Nephron progenitor cell (in vitro differentiated cells): ENCODE measurements around the gene ADORA3.

Experiments
- DNase-seq: peaks from one replicate; pipeline ENCODE4 v3.0.0; 2021
- H3K27ac Mint-ChIP-seq: 2 replicates; pipeline ENCODE4 v1.8.0; 2021; ENCODE audit warnings: mild to moderate bottlenecking, moderate library complexity, mixed read lengths
- H3K27me3 Mint-ChIP-seq: 2 replicates; pipeline ENCODE4 v1.8.0; 2021; ENCODE audit warnings: mild to moderate bottlenecking, low read depth, mixed read lengths; ENCODE audit not compliant: poor library complexity
- H3K36me3 Mint-ChIP-seq: 2 replicates; pipeline ENCODE4 v1.8.0; 2021; ENCODE audit warnings: low read depth, mixed read lengths
- H3K4me1 Mint-ChIP-seq: 2 replicates; pipeline ENCODE4 v1.8.0; 2021; ENCODE audit warnings: mixed read lengths
- H3K4me3 Mint-ChIP-seq: 2 replicates; pipeline ENCODE4 v1.8.0; 2021; ENCODE audit warnings: mild to moderate bottlenecking, moderate library complexity, mixed read lengths
- H3K9me3 Mint-ChIP-seq: 2 replicates; pipeline ENCODE4 v1.8.0; 2021; ENCODE audit warnings: mild to moderate bottlenecking, moderate library complexity, mixed read lengths
- TF ChIP-seq, protein P1 (sequence below): fragments of 200-600 bp; sonication (generic); IDR thresholded peaks from 2 replicates; pipeline ENCODE4 v1.5.0; 2021; ENCODE audit warnings: antibody characterized with exemption

The ADORA3 gene

GRCh38 chr1:111541721-111542120, 38.3 kb upstream of the ADORA3 start:
- no peaks in the 10 kb centered on the region for H3K36me3 Mint-ChIP-seq
- no peak overlapping the region for H3K27ac Mint-ChIP-seq
- TF ChIP-seq, protein P1, sequence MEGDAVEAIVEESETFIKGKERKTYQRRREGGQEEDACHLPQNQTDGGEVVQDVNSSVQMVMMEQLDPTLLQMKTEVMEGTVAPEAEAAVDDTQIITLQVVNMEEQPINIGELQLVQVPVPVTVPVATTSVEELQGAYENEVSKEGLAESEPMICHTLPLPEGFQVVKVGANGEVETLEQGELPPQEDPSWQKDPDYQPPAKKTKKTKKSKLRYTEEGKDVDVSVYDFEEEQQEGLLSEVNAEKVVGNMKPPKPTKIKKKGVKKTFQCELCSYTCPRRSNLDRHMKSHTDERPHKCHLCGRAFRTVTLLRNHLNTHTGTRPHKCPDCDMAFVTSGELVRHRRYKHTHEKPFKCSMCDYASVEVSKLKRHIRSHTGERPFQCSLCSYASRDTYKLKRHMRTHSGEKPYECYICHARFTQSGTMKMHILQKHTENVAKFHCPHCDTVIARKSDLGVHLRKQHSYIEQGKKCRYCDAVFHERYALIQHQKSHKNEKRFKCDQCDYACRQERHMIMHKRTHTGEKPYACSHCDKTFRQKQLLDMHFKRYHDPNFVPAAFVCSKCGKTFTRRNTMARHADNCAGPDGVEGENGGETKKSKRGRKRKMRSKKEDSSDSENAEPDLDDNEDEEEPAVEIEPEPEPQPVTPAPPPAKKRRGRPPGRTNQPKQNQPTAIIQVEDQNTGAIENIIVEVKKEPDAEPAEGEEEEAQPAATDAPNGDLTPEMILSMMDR, result no peak
- H3K4me3 Mint-ChIP-seq, result no peak overlapping the region
- no peaks in the 10 kb centered on the region for H3K27me3 Mint-ChIP-seq
- peaks cover 10% of the 10 kb centered on the region for H3K9me3 Mint-ChIP-seq
- peaks cover 5% of the 10 kb centered on the region for H3K4me1 Mint-ChIP-seq
- DNase-seq, result no peak

DNA sequence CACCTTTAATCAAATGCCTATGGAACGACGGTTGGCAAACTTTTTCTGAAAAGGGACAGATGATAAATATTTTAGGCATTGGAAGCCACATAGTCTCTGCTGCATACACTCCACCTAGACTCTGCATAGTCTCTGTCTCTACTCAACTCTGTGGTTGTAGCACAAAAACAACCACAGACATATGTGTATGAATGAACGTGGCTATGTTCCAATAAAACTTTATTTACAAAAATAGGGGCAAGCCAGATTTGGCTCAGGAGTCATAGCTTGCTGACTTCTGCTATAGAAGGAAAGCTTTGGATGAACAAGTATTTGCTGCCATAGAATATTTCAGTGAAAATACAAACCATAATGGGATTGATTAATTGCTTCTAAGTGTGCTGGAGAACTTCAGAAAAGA, 37.5 kb upstream of the ADORA3 start:
- TF ChIP-seq, protein P1, result no peak
- no peak for DNase-seq
- H3K9me3 Mint-ChIP-seq, result peaks cover 6% of the 10 kb centered on the region
- peaks cover 6% of the 10 kb centered on the region for H3K4me1 Mint-ChIP-seq
- H3K27me3 Mint-ChIP-seq, result no peaks in the 10 kb centered on the region
- H3K27ac Mint-ChIP-seq, result no peak overlapping the region
- H3K36me3 Mint-ChIP-seq, result no peaks in the 10 kb centered on the region
- no peak overlapping the region for H3K4me3 Mint-ChIP-seq

DNA sequence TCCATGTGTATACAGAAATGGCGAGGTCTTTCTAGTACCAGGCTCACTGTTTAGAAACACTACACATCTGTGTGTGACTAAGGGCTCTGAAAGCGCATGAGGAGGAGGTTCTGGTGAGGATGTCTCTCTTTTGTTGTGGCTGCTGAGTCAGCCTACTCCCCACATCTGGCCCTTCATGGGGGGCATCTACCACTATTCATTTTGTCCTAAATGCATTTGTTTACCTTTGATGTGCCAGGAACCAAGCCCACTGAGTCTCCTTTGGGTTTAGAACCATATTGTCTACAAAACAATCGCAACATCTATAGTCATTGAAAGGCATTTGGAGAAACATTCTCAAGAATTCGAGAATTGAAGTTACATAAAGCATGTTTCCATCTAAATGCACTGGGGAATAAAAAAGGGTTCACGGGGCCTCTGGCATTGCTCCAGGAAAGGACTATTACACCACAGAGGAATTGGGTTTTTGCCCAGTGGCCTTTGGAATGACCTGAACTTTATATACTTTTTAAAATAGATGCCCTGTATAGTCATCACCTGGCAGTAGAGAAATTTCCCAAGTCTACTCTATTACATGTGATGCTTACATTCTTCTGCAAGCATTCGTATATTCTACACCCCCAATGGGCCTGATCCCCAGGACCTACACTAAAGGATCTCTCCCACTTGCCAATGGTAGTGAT, 35.1 kb upstream of the ADORA3 start:
- TF ChIP-seq, protein P1, result no peak
- Mint-ChIP-seq H3K27me3 (peaks cover 4% of the 10 kb centered on the region), H3K9me3 (no peaks in the 10 kb centered on the region), H3K4me1 (peaks cover 11% of the 10 kb centered on the region), H3K36me3 (no peaks in the 10 kb centered on the region), H3K4me3 (no peak overlapping the region), H3K27ac (no peak overlapping the region)
- DNase-seq, result no peak

DNA sequence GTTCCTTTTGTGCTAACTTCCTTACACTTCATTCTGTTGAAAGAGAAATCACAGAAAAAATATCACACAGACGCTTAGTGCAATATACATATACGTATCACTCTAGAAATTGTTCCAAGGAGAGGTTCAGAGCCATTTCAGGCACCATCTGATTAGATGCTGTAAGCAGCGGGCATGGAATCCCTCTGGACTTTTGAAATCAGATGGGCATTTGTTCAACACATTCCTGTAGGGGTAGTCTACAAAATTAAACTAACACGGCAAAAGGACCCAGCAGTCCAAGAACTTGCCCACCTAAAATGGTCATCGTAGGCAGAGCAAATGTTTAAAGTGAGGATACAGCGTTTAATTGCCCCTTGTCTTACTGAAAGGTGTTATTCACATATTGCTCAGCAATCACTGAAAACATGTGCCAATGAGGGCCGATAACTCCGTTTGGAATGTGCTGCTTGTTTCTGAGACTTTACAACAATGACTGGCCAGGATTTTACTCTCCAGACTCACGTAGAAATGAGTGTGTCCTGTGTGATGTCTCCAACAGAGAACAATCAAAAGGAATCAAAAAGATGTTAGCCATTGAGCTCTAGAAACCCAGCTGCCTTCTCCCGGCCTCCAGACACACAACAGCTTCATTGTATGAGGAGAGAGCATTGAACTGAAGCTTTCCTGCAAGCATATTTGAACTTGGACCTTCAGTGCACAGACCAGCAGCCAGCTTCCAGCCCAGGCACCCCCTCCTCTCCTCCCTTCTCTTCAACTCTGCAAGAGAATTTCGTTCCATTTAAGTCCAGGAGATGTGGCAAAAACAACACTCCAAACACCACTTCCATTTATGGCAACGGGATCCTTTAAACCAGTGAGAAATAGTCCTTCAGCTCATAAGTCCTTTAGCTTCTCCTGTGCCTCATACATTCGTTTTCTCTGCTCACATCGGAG, 32.1 kb upstream of the ADORA3 start:
- H3K9me3 Mint-ChIP-seq, result peaks cover 9% of the 10 kb centered on the region
- no peak overlapping the region for H3K27ac Mint-ChIP-seq
- no peak overlapping the region for H3K4me3 Mint-ChIP-seq
- peaks cover 6% of the 10 kb centered on the region for H3K27me3 Mint-ChIP-seq
- TF ChIP-seq, protein P1, result no peak
- H3K4me1 Mint-ChIP-seq, result peaks cover 5% of the 10 kb centered on the region
- DNase-seq, result no peak
- H3K36me3 Mint-ChIP-seq, result peaks cover 7% of the 10 kb centered on the region

- no peak for DNase-seq
- H3K4me1 Mint-ChIP-seq, result peaks cover 2% of the 10 kb centered on the region
- H3K27ac Mint-ChIP-seq, result no peak overlapping the region
- peaks cover 13% of the 10 kb centered on the region for H3K27me3 Mint-ChIP-seq
- TF ChIP-seq, protein P1, result no peak
- peaks cover 21% of the 10 kb centered on the region for H3K9me3 Mint-ChIP-seq
- H3K4me3 Mint-ChIP-seq, result no peak overlapping the region
- no peaks in the 10 kb centered on the region for H3K36me3 Mint-ChIP-seq
Observed at GRCh38 chr1:111520053-111520452, 16.6 kb upstream of the ADORA3 start.
